ENCODE measurements around the gene LYPD6B.

Gene LYPD6B

GRCh38 chr2:149145314-149146295 lies 107.1 kb downstream of the LYPD6B start:
- TF ChIP-seq CTCF (IDR thresholded peaks at IDR 0.05) = no peak
- no peak overlapping the region for H3K4me3 ChIP-seq
- DNase-seq (ENCODE audit: low spot score) = no peak
- no peak overlapping the region for H3K27ac ChIP-seq

GRCh38 chr2:149146876-149147275 lies 108.4 kb downstream of the LYPD6B start:
- TF ChIP-seq CTCF (IDR thresholded peaks at IDR 0.05) = no peak
- no peak for DNase-seq (ENCODE audit: low spot score)
- no peak overlapping the region for H3K4me3 ChIP-seq
- no peak overlapping the region for H3K27ac ChIP-seq

GRCh38 chr2:149148194-149149006 lies 109.9 kb downstream of the LYPD6B start:
- no peak for TF ChIP-seq CTCF (IDR thresholded peaks at IDR 0.05)
- Histone ChIP-seq H3K4me3 (no peak overlapping the region), H3K27ac (no peak overlapping the region)
- DNase-seq (ENCODE audit: low spot score) = no peak

GRCh38 chr2:149149007-149149297 lies 110.5 kb downstream of the LYPD6B start:
- no peak overlapping the region for H3K4me3 ChIP-seq
- DNase-seq (ENCODE audit: low spot score) = no peak
- no peak overlapping the region for H3K27ac ChIP-seq
- TF ChIP-seq CTCF (IDR thresholded peaks at IDR 0.05) = no peak

GRCh38 chr2:149152469-149152953 lies 114.0 kb downstream of the LYPD6B start:
- Histone ChIP-seq H3K4me3 (no peak overlapping the region), H3K27ac (no peak overlapping the region)
- TF ChIP-seq CTCF (IDR thresholded peaks at IDR 0.05) = no peak
- DNase-seq (ENCODE audit: low spot score) = no peak

- no peak for DNase-seq (ENCODE audit: low spot score)
- Histone ChIP-seq H3K27ac (no peak overlapping the region), H3K4me3 (no peak overlapping the region)
- TF ChIP-seq CTCF (IDR thresholded peaks at IDR 0.05) = no peak
These were observed 116.9 kb downstream of the LYPD6B start for GRCh38 chr2:149155196-149155969.
